ENCODE measurements around the gene SPRY2. TPM values are rescaled to one million over a fixed set of nuclear protein-coding genes. Genes with fewer than 3 reads are reported as not detected.

The SPRY2 gene
- total and polyA plus RNA-seq, 7 experiments from 2014 or later, result 0.13 to 1.2 (median 0.16) TPM; not detected in 4

DNA sequence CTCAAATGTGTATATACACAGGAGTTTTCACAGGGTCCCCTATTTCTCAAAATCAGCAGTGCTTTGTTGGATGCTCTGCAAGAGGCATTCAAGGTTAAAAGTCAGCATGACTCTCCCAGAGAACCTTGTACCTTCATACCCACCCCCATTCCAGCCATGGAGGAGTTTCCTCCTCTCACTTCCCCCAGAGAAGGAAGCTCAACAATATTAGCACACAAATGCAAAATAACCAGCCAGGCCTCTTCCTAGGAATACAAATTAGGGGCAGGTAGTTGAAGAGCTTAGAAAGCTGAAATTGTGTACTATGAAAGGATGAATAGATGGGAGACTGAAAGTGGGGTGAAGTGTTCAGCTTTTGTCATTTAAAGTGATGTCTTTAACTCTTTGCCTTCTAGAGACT is 43.8 kb downstream of the SPRY2 start:
- no peak overlapping the region for H3K4me3 ChIP-seq (ENCODE audit: low read length)
- peaks cover 0 to 3% (median 0%) of the 10 kb centered on the region in 11 donors for H3K9me3 Mint-ChIP-seq
- H3K27me3 Mint-ChIP-seq, result no peaks in the 10 kb centered on the region
- H3K4me1 Mint-ChIP-seq, result no peaks in the 10 kb centered on the region
- H3K36me3 ChIP-seq (ENCODE audit: control insufficient read depth in 2 of 3, insufficient read depth in 3 of 3, low read length in 3 of 3), result no peaks in the 10 kb centered on the region
- intact Hi-C loops (cut with micrococcal nuclease), result no loop called here
- H3K4me3 Mint-ChIP-seq, result no peak overlapping the region
- POLR2A ChIA-PET, result no interaction called here
- no peak overlapping the region for H3K27ac Mint-ChIP-seq
- no peaks in the 10 kb centered on the region for H3K9me3 ChIP-seq (ENCODE audit: control insufficient read depth in 2 of 3, low read length in 3 of 3)
- no peak overlapping the region for H3K27ac ChIP-seq (ENCODE audit: low read depth, low read length)
- DNase-seq (no peak), ATAC-seq (no peak)
- no peaks in the 10 kb centered on the region for H3K36me3 Mint-ChIP-seq
- no peaks in the 10 kb centered on the region for H3K27me3 ChIP-seq (ENCODE audit: control insufficient read depth in 2 of 2, insufficient read depth in 2 of 2, low read length in 2 of 2)
- H3K4me1 ChIP-seq (ENCODE audit: control insufficient read depth in 2 of 2, insufficient read depth in 2 of 2, low read length in 2 of 2), result no peaks in the 10 kb centered on the region
- CTCF ChIA-PET, result no interaction called here

DNA sequence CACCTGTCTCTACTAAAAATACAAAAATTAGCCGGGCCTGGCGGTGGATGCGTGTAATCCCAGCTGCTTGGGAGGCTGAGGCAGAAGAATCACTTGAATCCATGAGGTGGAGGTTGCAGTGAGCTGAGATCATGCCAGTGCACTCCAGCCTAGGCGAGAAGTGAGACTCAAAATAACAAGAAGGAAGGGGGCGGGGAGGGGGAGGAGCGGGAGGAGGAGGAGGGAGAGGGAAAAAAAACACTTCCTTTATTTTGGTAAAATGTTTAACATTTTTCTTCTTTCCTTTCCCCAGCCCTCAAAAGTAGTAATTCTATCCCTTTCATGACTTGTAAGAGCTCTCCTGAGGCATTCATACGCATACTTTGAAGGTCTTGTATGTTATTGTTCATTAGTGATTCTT is 44.3 kb downstream of the SPRY2 start:
- intact Hi-C loops (cut with micrococcal nuclease), result no loop called here
- Mint-ChIP-seq H3K9me3 (peaks cover 0 to 4% (median 0%) of the 10 kb centered on the region in 11 donors), H3K4me1 (no peaks in the 10 kb centered on the region), H3K36me3 (no peaks in the 10 kb centered on the region), H3K27ac (no peak overlapping the region), H3K27me3 (no peaks in the 10 kb centered on the region), H3K4me3 (no peak overlapping the region)
- Histone ChIP-seq H3K4me1 (ENCODE audit: control insufficient read depth in 2 of 2, insufficient read depth in 2 of 2, low read length in 2 of 2) (no peaks in the 10 kb centered on the region), H3K27ac (ENCODE audit: low read depth, low read length) (no peak overlapping the region), H3K27me3 (ENCODE audit: control insufficient read depth in 2 of 2, insufficient read depth in 2 of 2, low read length in 2 of 2) (no peaks in the 10 kb centered on the region), H3K36me3 (ENCODE audit: control insufficient read depth in 2 of 3, insufficient read depth in 3 of 3, low read length in 3 of 3) (no peaks in the 10 kb centered on the region), H3K9me3 (ENCODE audit: control insufficient read depth in 2 of 3, low read length in 3 of 3) (no peaks in the 10 kb centered on the region), H3K4me3 (ENCODE audit: low read length) (no peak overlapping the region)
- CTCF ChIA-PET, result no interaction called here
- no peak for DNase-seq
- no peak for ATAC-seq
- POLR2A ChIA-PET, result no interaction called here

DNA sequence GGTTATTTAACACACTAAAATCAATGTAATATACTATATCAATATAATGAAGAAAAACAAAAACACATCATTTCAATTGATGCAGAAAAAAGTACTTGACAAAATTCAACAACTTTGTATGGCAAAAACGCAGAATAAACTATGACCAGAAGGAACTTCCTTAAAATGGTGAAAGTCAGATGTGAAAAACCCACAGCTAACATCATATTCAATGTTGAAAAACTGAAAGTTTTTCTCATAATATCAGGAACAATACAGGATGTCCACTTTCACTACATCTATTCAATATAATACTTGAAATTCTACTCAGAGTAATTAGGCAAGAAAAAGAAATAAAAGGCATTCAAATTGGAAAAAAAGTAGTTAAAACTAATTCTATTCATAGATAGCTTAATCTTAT is 50.3 kb downstream of the SPRY2 start:
- peaks cover 0 to 15% (median 3%) of the 10 kb centered on the region in 11 donors for H3K9me3 Mint-ChIP-seq
- ChIA-PET CTCF (interaction anchor here (0.7 kb wide), 1 partner anchor 1173 kb away, joined by 4 read pairs; no protein-coding TSS in a partner anchor), POLR2A (no interaction called here)
- H3K27me3 ChIP-seq (ENCODE audit: control insufficient read depth in 2 of 2, insufficient read depth in 2 of 2, low read length in 2 of 2), result no peaks in the 10 kb centered on the region
- H3K27ac Mint-ChIP-seq, result no peak overlapping the region
- H3K4me1 Mint-ChIP-seq, result no peaks in the 10 kb centered on the region
- no peaks in the 10 kb centered on the region for H3K9me3 ChIP-seq (ENCODE audit: control insufficient read depth in 2 of 3, low read length in 3 of 3)
- no peaks in the 10 kb centered on the region for H3K36me3 Mint-ChIP-seq
- H3K4me3 ChIP-seq (ENCODE audit: low read length), result no peak overlapping the region
- H3K36me3 ChIP-seq (ENCODE audit: control insufficient read depth in 2 of 3, insufficient read depth in 3 of 3, low read length in 3 of 3), result no peaks in the 10 kb centered on the region
- H3K4me1 ChIP-seq (ENCODE audit: control insufficient read depth in 2 of 2, insufficient read depth in 2 of 2, low read length in 2 of 2), result no peaks in the 10 kb centered on the region
- H3K27me3 Mint-ChIP-seq, result peaks cover 0 to 4% (median 0%) of the 10 kb centered on the region in 5 donors
- no peak for DNase-seq
- intact Hi-C loops (cut with micrococcal nuclease), result no loop called here
- H3K4me3 Mint-ChIP-seq, result no peak overlapping the region
- H3K27ac ChIP-seq (ENCODE audit: low read depth, low read length), result no peak overlapping the region
- no peak for ATAC-seq

Data from naive thymus-derived CD4-positive, alpha-beta T cell (primary cell).